PC-3 (cell line): ENCODE results near the gene RABGGTB.

Experiments used
- CTCF ChIP-seq: fragments of 300-600 bp; sonication (generic); conservative IDR thresholded peaks from 2 replicates; pipeline ENCODE4 v1.5.1; 2017; ENCODE audit warnings: antibody characterized with exemption, low read depth, mild to moderate bottlenecking, low read length
- EZH2phosphoT487 ChIP-seq: fragments of 300-600 bp; sonication (generic); IDR thresholded peaks from 2 replicates; pipeline ENCODE4 v1.6.1; 2018; ENCODE audit warnings: mild to moderate bottlenecking, antibody characterized with exemption, low read length, borderline replicate concordance

- TF ChIP-seq CTCF (no peak), EZH2phosphoT487 (no peak)
Observed at GRCh38 chr1:75812065-75812464, 26.0 kb downstream of the RABGGTB start.
